Transverse colon (tissue), 4 donors: Measurements from ENCODE around the gene RNGTT. TPM values are rescaled to one million over a fixed set of nuclear protein-coding genes. Genes with fewer than 3 reads are reported as not detected.

Source experiments
- DNase-seq: peaks from one replicate; pipeline ENCODE4 v3.0.0-alpha.2; 2019
- H3K27ac ChIP-seq, 4 donors: fragments of 200-600 bp; sonication (generic); 2 replicates each; pipeline ENCODE4 v1.5.1; 2016 to 2018; ENCODE audit warnings: inconsistent platforms in 4 of 4
- H3K27me3 ChIP-seq: fragments of 200-600 bp; sonication (generic); 2 replicates; pipeline ENCODE4 v1.5.1; 2017; ENCODE audit warnings: inconsistent platforms
- H3K36me3 ChIP-seq, 4 donors: fragments of 200-600 bp; sonication (generic); 2 replicates each; pipeline ENCODE4 v1.5.1; 2017 to 2019; ENCODE audit warnings: inconsistent platforms in 4 of 4
- H3K4me1 ChIP-seq, 4 donors: fragments of 200-600 bp; sonication (generic); 2 replicates each; pipeline ENCODE4 v1.5.1; 2017 to 2020; ENCODE audit warnings: inconsistent platforms in 4 of 4
- H3K4me3 ChIP-seq, 4 donors: fragments of 200-600 bp; sonication (generic); 1 replicate in 1 of 4; 2 replicates in 3 of 4; pipeline versions ENCODE4 v1.5.1 to v1.6.1; 2017 to 2019; ENCODE audit warnings: inconsistent platforms in 4 of 4
- H3K9me3 ChIP-seq, 2 donors: fragments of 200-600 bp; sonication (generic); 2 replicates each; pipeline ENCODE4 v1.5.1; 2017 to 2019; ENCODE audit warnings: inconsistent platforms in 2 of 2
- EP300 ChIP-seq: sonication (generic); formaldehyde crosslinking; IDR thresholded peaks from one replicate; pipeline ENCODE4 v1.6.1; 2017; ENCODE audit warnings: antibody characterized with exemption, low read depth
- POLR2A ChIP-seq: fragments of 450-650 bp; IDR thresholded peaks from one replicate; pipeline ENCODE4 v1.6.1; 2016; ENCODE audit warnings: antibody characterized with exemption, mild to moderate bottlenecking, moderate library complexity
- POLR2AphosphoS5 ChIP-seq, 3 donors: sonication (generic); formaldehyde crosslinking; IDR thresholded peaks; one replicate each; pipeline ENCODE4 v1.6.1; 2016; ENCODE audit warnings: antibody characterized with exemption in 3 of 3
- WGBS, 2 donors: methylation state at CpG; one replicate each; pipeline ENCODE4 v1.1.5; 2018; ENCODE audit warnings: low coverage in 1 of 2; 5-methylcytosine and 5-hydroxymethylcytosine counted together
- in situ Hi-C, 4 donors: fragments of 200-750 bp; cut with MboI; loops; one replicate each; pipeline versions ENCODE4 v1.15.0 to v1.15.1; 2017; ENCODE audit warnings: low sequenced_read_pairs in 3 of 4, low pct_ligation_motif_present in 1 of 4, low pct_unique_long_range_greater_than_20kb in 1 of 4
- intact Hi-C: fragments of 100-400 bp; cut with DNase I; formaldehyde crosslinking; loops from one replicate; pipeline ENCODE4 v1.15.1; 2023; ENCODE audit warnings: low total_unique reads
- total RNA-seq, 4 donors: library from RNA; depleted of rRNA; stranded (reverse); fragments of >200 nt; gene quantifications; one replicate each; pipeline ENCODE4 v1.1.0, GENCODE V29; 2016
- TF ChIP-seq, protein P1 (sequence below), 5 experiments: fragments of 200-600 bp in 3 of 5; fragments of 450-650 bp in 2 of 5; sonication (generic) in 3 of 5; IDR thresholded peaks; 1 replicate in 2 of 5; 2 replicates in 3 of 5; pipeline ENCODE4 v1.5.1; 2016 to 2017; ENCODE audit warnings: antibody characterized with exemption in 5 of 5, inconsistent platforms in 3 of 5, mild to moderate bottlenecking in 2 of 5, moderate library complexity in 1 of 5

Gene RNGTT
- total RNA-seq, 4 donors from 2014 or later, result 5.4 to 20.9 (median 15.2) TPM

DNA sequence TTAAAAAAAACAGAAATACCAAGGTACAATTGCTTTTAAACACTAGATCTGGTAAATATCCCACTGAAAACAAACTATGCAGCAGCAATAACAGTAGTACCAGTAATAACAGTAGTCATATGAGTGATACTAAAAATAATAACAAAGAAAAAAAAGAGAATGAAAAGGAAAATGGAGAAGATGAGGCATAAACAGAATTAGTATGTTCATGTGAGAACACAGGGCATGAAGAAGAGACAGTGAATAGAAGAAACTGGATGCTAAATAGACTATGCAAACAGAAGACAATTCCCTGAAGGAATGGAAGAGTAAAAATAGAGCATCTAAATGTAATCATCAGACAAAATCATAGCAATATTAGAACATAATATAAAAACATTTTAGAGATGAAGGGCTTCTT, 121.1 kb downstream of the RNGTT start:
- in situ Hi-C loops, result no loop called here
- peaks cover 0 to 5% (median under 1%) of the 10 kb centered on the region in 4 donors for H3K36me3 ChIP-seq
- intact Hi-C loops, result no loop called here
- H3K9me3 ChIP-seq, result no peaks in the 10 kb centered on the region
- H3K27ac ChIP-seq, result no peak overlapping the region
- H3K4me1 ChIP-seq, result peaks cover 0 to 11% (median 5%) of the 10 kb centered on the region in 4 donors
- no peak for DNase-seq
- H3K27me3 ChIP-seq, result no peaks in the 10 kb centered on the region
- no peak for TF ChIP-seq EP300
- TF ChIP-seq POLR2A, result no peak
- no peak for TF ChIP-seq POLR2AphosphoS5 (IDR thresholded peaks at IDR 0.05)
- TF ChIP-seq, protein P1, sequence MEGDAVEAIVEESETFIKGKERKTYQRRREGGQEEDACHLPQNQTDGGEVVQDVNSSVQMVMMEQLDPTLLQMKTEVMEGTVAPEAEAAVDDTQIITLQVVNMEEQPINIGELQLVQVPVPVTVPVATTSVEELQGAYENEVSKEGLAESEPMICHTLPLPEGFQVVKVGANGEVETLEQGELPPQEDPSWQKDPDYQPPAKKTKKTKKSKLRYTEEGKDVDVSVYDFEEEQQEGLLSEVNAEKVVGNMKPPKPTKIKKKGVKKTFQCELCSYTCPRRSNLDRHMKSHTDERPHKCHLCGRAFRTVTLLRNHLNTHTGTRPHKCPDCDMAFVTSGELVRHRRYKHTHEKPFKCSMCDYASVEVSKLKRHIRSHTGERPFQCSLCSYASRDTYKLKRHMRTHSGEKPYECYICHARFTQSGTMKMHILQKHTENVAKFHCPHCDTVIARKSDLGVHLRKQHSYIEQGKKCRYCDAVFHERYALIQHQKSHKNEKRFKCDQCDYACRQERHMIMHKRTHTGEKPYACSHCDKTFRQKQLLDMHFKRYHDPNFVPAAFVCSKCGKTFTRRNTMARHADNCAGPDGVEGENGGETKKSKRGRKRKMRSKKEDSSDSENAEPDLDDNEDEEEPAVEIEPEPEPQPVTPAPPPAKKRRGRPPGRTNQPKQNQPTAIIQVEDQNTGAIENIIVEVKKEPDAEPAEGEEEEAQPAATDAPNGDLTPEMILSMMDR (IDR thresholded peaks at IDR 0.05), result no peak
- no peak overlapping the region for H3K4me3 ChIP-seq

DNA sequence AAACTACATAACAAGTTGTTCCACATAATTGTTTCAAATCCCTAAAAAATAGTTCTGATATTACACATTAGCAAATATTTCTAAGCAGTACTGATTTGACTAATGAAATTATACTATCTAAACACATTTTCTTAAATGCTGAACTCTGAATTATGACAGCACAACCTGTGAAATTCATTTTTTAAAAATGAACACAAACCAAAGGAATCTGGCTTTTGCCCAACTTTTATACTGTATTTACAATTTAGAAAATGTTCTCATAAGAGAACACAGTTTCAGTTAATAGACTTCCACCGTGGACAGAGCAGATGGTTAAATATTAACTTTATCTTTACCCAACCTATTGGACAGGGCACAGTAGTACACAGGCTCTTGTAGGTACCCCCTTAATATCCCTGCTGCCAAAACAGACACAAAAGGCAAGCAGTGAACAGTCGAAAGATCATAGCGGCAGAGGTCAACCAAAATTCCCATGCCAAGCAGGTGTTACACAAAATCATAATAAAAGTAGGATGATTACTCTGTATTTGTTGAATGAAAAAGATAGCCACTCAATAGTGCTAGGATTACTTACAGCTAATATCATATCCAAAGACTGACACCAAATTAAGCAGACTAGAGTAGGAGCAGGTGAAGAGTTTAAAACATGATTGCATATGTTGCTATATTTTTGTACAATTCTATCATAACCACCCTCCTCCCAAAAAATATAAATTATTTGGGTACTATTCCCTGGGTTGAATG, 122.5 kb downstream of the RNGTT start:
- peaks cover 0 to 5% (median 0%) of the 10 kb centered on the region in 4 donors for H3K36me3 ChIP-seq
- peaks cover 0 to 11% (median 5%) of the 10 kb centered on the region in 4 donors for H3K4me1 ChIP-seq
- DNase-seq, result no peak
- peaks cover 0 to 7% of the 10 kb centered on the region in 2 donors for H3K9me3 ChIP-seq
- H3K27ac ChIP-seq, result no peak overlapping the region
- 37 to 58% methylated on average over 3 of the region's 3 CpGs for WGBS, 2 donors
- in situ Hi-C loops, result no loop called here
- intact Hi-C loops, result no loop called here
- H3K4me3 ChIP-seq, result no peak overlapping the region
- no peak for TF ChIP-seq EP300
- no peak for TF ChIP-seq POLR2A
- TF ChIP-seq, protein P1 (IDR thresholded peaks at IDR 0.05), result no peak
- TF ChIP-seq POLR2AphosphoS5 (IDR thresholded peaks at IDR 0.05), result no peak
- H3K27me3 ChIP-seq, result no peaks in the 10 kb centered on the region

DNA sequence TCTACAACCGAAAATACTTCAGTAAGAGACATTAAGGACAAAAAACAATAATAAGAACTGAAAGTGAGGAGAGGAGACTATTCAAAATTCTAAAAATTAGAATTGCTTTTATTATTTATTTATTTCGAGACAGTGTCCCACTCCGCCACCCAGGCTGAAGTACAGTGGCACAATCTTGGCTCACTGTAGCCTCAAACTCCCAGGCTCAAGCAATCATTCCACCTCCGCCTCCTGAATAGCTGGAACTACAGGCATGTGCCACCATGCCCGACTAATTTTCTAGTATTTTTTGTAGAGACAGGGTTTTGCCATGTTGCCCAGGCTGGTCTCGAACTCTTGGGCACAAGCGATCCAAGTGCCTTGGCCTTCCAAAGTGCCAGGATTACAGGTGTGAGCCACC, 123.1 kb downstream of the RNGTT start:
- Histone ChIP-seq H3K27me3 (no peaks in the 10 kb centered on the region), H3K9me3 (peaks cover 0 to 10% of the 10 kb centered on the region in 2 donors), H3K4me1 (peaks cover 0 to 11% (median 5%) of the 10 kb centered on the region in 4 donors), H3K4me3 (no peak overlapping the region), H3K27ac (no peak overlapping the region), H3K36me3 (peaks cover 0 to 6% (median 0%) of the 10 kb centered on the region in 4 donors)
- TF ChIP-seq POLR2A (no peak), EP300 (no peak), POLR2AphosphoS5 (IDR thresholded peaks at IDR 0.05) (no peak)
- TF ChIP-seq, protein P1 (IDR thresholded peaks at IDR 0.05), result no peak
- intact Hi-C loops (no loop called here), in situ Hi-C loops (no loop called here)
- no peak for DNase-seq
- WGBS, 2 donors, result 89 to 90% methylated on average over 6 to 7 of the region's 7 CpGs

DNA sequence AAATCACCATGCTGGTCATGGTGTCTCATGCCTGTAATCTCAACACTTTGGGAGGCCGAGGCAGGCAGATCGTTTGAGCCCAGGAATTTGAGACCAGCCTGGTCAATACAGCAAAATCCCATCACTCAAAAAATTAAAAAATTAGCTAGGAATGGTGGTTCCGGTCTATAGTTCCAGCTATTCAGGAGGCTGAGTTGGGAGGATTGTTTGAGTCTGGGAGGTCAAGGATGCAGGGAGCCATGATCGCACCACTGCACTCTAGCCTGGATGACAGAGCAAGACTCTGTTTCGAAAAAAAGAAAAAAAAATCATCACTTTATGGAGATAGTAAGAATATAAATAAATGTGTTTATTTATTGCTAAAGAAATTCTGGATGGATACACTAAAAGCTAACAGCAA, 124.1 kb downstream of the RNGTT start:
- 93 to 98% methylated on average over 5 of the region's 5 CpGs for WGBS, 2 donors
- Histone ChIP-seq H3K4me1 (peaks cover 0 to 11% (median 5%) of the 10 kb centered on the region in 4 donors), H3K27me3 (no peaks in the 10 kb centered on the region), H3K27ac (no peak overlapping the region), H3K36me3 (peaks cover 0 to 11% (median 0%) of the 10 kb centered on the region in 4 donors), H3K9me3 (peaks cover 0 to 14% of the 10 kb centered on the region in 2 donors), H3K4me3 (no peak overlapping the region)
- TF ChIP-seq POLR2AphosphoS5 (IDR thresholded peaks at IDR 0.05) (no peak), EP300 (no peak), POLR2A (no peak)
- TF ChIP-seq, protein P1 (IDR thresholded peaks at IDR 0.05), result no peak
- in situ Hi-C loops (no loop called here), intact Hi-C loops (no loop called here)
- no peak for DNase-seq
